ENCODE measurements around the gene HEXIM1.

Gene HEXIM1

GRCh38 chr17:45138911-45139532, 9.3 kb upstream of the HEXIM1 start:
- TF ChIP-seq CTCF (IDR thresholded peaks at IDR 0.05; ENCODE audit: insufficient read depth, low read depth, low read length, missing control alignments): no peak

GRCh38 chr17:45139533-45139920, 8.7 kb upstream of the HEXIM1 start:
- DNase-seq (ENCODE audit: low read depth): no peak
- no peak for TF ChIP-seq CTCF (IDR thresholded peaks at IDR 0.05; ENCODE audit: insufficient read depth, low read depth, low read length, missing control alignments)

More at GRCh38 chr17:45138911-45139532, 9.3 kb upstream of the HEXIM1 start:
- DNase-seq (ENCODE audit: low read depth): no peak
- no peak overlapping the region for H3K4me3 ChIP-seq (ENCODE audit: low read depth, low read length)

GRCh38 chr17:45143094-45143670, 5.1 kb upstream of the HEXIM1 start:
- H3K4me3 ChIP-seq (ENCODE audit: low read depth, low read length): no peak overlapping the region
- DNase-seq (ENCODE audit: low read depth): no peak
- no peak for TF ChIP-seq CTCF (IDR thresholded peaks at IDR 0.05; ENCODE audit: insufficient read depth, low read depth, low read length, missing control alignments)

More at GRCh38 chr17:45139533-45139920, 8.7 kb upstream of the HEXIM1 start:
- H3K4me3 ChIP-seq (ENCODE audit: low read depth, low read length): no peak overlapping the region

- no peak for DNase-seq (ENCODE audit: low read depth)
- peak overlapping the region; percentile 46 for H3K4me3 ChIP-seq (ENCODE audit: low read depth, low read length)
- TF ChIP-seq CTCF (IDR thresholded peaks at IDR 0.05; ENCODE audit: insufficient read depth, low read depth, low read length, missing control alignments): no peak
Measured at GRCh38 chr17:45143767-45144198, 4.5 kb upstream of the HEXIM1 start.

GRCh38 chr17:45144199-45145034, 3.9 kb upstream of the HEXIM1 start:
- peak overlapping the region; percentile 46 for H3K4me3 ChIP-seq (ENCODE audit: low read depth, low read length)
- TF ChIP-seq CTCF (IDR thresholded peaks at IDR 0.05; ENCODE audit: insufficient read depth, low read depth, low read length, missing control alignments): no peak
- no peak for DNase-seq (ENCODE audit: low read depth)

GRCh38 chr17:45145035-45145389, 3.3 kb upstream of the HEXIM1 start:
- TF ChIP-seq CTCF (IDR thresholded peaks at IDR 0.05; ENCODE audit: insufficient read depth, low read depth, low read length, missing control alignments): no peak
- no peak for DNase-seq (ENCODE audit: low read depth)
- H3K4me3 ChIP-seq (ENCODE audit: low read depth, low read length): no peak overlapping the region

Data from GM12865 (cell line).